ENCODE data around the gene KIF3B. TPM values are rescaled to one million over a fixed set of nuclear protein-coding genes. Genes with fewer than 3 reads are reported as not detected.

Gene KIF3B
- total and polyA plus RNA-seq, 2 of the 13 experiments (the other 11 are each of a cell fraction or from before 2014, with no cell fraction given), result 23.6 to 28.8 TPM

DNA sequence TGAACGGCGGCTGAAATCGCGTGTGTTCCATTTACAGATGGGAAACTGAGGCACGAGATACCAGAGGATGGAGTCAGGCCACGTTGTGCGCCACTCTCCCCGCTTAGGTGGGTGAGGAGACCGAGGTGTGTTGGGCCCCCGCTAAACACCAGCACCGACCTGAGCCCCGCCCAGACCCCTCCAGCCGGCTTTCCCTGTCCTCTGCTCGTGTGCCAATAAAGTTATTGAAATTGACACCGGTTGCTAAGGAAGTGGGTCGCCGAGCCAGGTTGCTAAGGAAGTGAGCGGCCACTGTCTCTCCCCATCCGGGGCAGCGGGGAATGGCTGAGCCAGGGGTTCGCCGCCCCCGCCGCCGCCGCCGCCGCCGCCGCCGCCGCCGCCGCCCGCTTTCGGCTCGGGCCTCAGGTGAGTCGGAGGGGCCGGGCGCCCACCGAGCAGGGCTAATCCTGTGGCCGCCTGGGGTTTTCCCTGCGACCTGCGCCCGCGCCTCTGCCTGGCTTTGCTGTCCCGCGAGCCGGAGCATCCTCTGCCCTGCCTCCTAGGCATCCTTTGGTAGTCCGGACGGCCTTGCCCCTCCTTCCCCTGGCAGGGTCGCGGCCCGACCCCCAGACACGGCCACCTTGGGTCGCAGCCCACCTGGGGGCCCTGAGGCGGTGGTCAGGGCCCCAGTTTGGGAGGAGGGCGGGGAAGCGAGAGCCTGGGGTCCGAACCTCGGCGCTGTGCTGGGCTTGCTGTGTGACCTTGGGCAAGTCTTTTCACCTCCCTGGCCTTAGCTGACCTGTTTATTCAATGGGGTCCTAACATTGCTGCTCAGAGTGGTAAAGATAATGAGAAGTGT is at the start of gene KIF3B (continued):
- TF ChIP-seq, protein P1, sequence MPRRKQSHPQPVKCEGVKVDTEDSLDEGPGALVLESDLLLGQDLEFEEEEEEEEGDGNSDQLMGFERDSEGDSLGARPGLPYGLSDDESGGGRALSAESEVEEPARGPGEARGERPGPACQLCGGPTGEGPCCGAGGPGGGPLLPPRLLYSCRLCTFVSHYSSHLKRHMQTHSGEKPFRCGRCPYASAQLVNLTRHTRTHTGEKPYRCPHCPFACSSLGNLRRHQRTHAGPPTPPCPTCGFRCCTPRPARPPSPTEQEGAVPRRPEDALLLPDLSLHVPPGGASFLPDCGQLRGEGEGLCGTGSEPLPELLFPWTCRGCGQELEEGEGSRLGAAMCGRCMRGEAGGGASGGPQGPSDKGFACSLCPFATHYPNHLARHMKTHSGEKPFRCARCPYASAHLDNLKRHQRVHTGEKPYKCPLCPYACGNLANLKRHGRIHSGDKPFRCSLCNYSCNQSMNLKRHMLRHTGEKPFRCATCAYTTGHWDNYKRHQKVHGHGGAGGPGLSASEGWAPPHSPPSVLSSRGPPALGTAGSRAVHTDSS (CRISPR knock-in tag; conservative IDR thresholded peaks at IDR 0.05), result no peak
- no peak for TF ChIP-seq ZSCAN12 (CRISPR knock-in tag; IDR thresholded peaks at IDR 0.05)
- peak; percentile 92 for TF ChIP-seq HDAC1 (CRISPR knock-in tag; IDR thresholded peaks at IDR 0.05)
- no peak for TF ChIP-seq SETDB1 (CRISPR knock-in tag; IDR thresholded peaks at IDR 0.05; ENCODE audit: borderline replicate concordance)
- TF ChIP-seq EHMT2 (IDR thresholded peaks at IDR 0.05; ENCODE audit: borderline replicate concordance, low read depth, low read length), result 0 out of 2 replicates have a peak, but pooled peaks have one; percentile 31
- no peak for TF ChIP-seq SSRP1 (CRISPR knock-in tag; IDR thresholded peaks at IDR 0.05)
- TF ChIP-seq FOXC1 (CRISPR knock-in tag; IDR thresholded peaks at IDR 0.05; ENCODE audit: borderline replicate concordance), result no peak
- no peak for TF ChIP-seq PITX1 (CRISPR knock-in tag; IDR thresholded peaks at IDR 0.05)
- TF ChIP-seq ZNF781 (CRISPR knock-in tag; IDR thresholded peaks at IDR 0.05; ENCODE audit: borderline replicate concordance, not compliant biosample characterization), result no peak
- TF ChIP-seq, protein P2, sequence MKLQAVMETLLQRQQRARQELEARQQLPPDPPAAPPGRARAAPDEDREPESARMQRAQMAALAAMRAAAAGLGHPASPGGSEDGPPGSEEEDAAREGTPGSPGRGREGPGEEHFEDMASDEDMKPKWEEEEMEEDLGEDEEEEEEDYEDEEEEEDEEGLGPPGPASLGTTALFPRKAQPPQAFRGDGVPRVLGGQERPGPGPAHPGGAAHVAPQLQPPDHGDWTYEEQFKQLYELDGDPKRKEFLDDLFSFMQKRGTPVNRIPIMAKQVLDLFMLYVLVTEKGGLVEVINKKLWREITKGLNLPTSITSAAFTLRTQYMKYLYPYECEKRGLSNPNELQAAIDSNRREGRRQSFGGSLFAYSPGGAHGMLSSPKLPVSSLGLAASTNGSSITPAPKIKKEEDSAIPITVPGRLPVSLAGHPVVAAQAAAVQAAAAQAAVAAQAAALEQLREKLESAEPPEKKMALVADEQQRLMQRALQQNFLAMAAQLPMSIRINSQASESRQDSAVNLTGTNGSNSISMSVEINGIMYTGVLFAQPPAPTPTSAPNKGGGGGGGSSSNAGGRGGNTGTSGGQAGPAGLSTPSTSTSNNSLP (IDR thresholded peaks at IDR 0.05; ENCODE audit: low read depth, low read length), result peak; percentile 58; the same call in 1 of the 2 replicates
- TF ChIP-seq, protein P3, sequence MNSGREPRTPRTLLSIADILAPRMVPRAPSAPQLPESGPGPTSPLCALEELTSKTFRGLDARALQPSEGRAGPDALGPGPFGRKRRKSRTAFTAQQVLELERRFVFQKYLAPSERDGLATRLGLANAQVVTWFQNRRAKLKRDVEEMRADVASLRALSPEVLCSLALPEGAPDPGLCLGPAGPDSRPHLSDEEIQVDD (CRISPR knock-in tag; IDR thresholded peaks at IDR 0.05; ENCODE audit: borderline replicate concordance), result no peak; the same call in 1 of the 2 replicates
- TF ChIP-seq, protein P4, sequence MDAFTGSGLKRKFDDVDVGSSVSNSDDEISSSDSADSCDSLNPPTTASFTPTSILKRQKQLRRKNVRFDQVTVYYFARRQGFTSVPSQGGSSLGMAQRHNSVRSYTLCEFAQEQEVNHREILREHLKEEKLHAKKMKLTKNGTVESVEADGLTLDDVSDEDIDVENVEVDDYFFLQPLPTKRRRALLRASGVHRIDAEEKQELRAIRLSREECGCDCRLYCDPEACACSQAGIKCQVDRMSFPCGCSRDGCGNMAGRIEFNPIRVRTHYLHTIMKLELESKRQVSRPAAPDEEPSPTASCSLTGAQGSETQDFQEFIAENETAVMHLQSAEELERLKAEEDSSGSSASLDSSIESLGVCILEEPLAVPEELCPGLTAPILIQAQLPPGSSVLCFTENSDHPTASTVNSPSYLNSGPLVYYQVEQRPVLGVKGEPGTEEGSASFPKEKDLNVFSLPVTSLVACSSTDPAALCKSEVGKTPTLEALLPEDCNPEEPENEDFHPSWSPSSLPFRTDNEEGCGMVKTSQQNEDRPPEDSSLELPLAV (CRISPR knock-in tag; conservative IDR thresholded peaks at IDR 0.05; ENCODE audit: low read depth), result no peak
- peak; percentile 90 for TF ChIP-seq XRCC5 (optimal IDR thresholded peaks at IDR 0.05; ENCODE audit: low read length)
- TF ChIP-seq RELA (CRISPR knock-in tag; IDR thresholded peaks at IDR 0.05), result no peak
- TF ChIP-seq, protein P5, sequence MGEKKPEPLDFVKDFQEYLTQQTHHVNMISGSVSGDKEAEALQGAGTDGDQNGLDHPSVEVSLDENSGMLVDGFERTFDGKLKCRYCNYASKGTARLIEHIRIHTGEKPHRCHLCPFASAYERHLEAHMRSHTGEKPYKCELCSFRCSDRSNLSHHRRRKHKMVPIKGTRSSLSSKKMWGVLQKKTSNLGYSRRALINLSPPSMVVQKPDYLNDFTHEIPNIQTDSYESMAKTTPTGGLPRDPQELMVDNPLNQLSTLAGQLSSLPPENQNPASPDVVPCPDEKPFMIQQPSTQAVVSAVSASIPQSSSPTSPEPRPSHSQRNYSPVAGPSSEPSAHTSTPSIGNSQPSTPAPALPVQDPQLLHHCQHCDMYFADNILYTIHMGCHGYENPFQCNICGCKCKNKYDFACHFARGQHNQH (CRISPR knock-in tag; IDR thresholded peaks at IDR 0.05), result peak; percentile 88; the same call in 1 of the 2 replicates
- TF ChIP-seq, protein P6, sequence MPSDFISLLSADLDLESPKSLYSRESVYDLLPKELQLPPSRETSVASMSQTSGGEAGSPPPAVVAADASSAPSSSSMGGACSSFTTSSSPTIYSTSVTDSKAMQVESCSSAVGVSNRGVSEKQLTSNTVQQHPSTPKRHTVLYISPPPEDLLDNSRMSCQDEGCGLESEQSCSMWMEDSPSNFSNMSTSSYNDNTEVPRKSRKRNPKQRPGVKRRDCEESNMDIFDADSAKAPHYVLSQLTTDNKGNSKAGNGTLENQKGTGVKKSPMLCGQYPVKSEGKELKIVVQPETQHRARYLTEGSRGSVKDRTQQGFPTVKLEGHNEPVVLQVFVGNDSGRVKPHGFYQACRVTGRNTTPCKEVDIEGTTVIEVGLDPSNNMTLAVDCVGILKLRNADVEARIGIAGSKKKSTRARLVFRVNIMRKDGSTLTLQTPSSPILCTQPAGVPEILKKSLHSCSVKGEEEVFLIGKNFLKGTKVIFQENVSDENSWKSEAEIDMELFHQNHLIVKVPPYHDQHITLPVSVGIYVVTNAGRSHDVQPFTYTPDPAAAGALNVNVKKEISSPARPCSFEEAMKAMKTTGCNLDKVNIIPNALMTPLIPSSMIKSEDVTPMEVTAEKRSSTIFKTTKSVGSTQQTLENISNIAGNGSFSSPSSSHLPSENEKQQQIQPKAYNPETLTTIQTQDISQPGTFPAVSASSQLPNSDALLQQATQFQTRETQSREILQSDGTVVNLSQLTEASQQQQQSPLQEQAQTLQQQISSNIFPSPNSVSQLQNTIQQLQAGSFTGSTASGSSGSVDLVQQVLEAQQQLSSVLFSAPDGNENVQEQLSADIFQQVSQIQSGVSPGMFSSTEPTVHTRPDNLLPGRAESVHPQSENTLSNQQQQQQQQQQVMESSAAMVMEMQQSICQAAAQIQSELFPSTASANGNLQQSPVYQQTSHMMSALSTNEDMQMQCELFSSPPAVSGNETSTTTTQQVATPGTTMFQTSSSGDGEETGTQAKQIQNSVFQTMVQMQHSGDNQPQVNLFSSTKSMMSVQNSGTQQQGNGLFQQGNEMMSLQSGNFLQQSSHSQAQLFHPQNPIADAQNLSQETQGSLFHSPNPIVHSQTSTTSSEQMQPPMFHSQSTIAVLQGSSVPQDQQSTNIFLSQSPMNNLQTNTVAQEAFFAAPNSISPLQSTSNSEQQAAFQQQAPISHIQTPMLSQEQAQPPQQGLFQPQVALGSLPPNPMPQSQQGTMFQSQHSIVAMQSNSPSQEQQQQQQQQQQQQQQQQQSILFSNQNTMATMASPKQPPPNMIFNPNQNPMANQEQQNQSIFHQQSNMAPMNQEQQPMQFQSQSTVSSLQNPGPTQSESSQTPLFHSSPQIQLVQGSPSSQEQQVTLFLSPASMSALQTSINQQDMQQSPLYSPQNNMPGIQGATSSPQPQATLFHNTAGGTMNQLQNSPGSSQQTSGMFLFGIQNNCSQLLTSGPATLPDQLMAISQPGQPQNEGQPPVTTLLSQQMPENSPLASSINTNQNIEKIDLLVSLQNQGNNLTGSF (CRISPR knock-in tag; IDR thresholded peaks at IDR 0.05), result no peak
